Left kidney (tissue), 2 donors: ENCODE data around the gene PRDM16. TPM values are rescaled to one million over a fixed set of nuclear protein-coding genes. Genes with fewer than 3 reads are reported as not detected.

Source experiments
- DNase-seq: peaks from one replicate; pipeline ENCODE4 v3.0.0-alpha.2; 2013
- polyA plus RNA-seq: library from polyadenylated mRNA; unstranded; fragments of 120-200 nt; gene quantifications from one replicate; pipeline ENCODE4 v1.2.1, GENCODE V29; 2013; ENCODE audit not compliant: insufficient read length

Gene PRDM16
- polyA plus RNA-seq, 1 donor: 7.3 TPM

DNA sequence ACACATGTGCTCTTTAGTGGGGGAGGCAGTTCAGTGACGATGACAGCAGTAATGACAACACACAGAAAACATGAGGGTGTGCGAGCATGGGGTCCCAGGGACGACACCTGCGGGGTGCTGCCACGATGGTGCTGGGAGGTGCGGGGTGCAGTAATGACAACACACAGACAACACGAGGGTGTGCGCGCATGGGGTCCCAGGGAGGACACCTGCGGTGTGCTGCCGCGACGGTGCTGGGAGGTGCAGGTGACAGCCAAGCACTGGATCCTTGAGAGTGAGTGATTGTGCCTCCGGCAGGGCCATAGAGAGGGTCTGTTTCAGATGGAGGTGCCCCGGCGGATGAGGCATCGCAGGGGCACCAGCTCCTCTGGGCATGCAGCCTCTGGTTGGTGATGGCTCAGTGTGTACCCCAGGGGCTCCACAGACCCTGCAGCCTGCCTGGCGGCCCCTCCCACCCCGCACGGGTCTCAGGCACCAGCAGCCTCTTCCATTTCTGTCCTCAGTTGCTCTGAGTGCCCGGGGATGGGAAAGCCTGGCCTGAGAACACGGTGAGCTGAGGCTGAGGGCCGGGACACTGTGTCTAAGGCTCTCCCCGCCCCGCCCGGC lies 193.8 kb downstream of the PRDM16 start:
- no peak for DNase-seq

DNA sequence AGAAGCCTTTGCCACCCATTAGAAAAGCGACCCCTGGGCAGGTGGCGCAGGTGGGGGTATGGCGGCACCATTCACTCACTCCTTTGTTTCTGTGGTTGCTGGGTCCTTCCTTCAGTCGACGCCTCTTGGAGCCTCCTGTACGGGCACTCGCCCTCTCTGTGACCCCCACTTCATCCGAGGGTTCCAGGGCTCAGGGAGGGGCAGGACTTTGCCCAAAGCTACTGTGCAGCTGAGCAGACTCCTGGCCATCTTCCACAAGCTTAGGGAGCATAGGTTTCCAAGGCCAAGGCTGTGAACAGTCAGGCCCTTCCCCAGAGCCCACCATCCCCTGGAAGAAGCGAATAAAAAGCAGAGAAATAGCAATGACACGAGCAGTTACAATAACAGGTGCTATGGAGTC lies 194.8 kb downstream of the PRDM16 start:
- DNase-seq: no peak

DNA sequence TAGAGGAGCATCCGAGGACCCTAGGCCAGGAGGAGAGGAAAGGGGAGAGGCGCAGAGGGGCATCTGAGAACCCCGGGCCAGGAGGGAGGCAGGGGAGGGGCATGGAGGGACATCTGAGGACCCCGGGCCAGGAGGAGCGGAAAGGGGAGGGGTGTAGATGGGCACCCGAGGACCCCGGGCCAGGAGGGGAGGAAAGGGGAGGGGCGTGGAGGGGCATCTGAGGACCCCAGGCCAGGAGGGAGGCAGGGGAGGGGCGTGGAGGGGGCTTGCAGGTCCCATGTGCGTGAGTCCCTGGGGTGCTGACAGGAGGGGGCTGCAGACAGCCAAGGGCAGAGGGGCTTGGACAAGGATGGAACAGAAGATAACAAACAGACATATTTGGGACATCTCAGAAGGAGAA lies 195.5 kb downstream of the PRDM16 start:
- no peak for DNase-seq

DNA sequence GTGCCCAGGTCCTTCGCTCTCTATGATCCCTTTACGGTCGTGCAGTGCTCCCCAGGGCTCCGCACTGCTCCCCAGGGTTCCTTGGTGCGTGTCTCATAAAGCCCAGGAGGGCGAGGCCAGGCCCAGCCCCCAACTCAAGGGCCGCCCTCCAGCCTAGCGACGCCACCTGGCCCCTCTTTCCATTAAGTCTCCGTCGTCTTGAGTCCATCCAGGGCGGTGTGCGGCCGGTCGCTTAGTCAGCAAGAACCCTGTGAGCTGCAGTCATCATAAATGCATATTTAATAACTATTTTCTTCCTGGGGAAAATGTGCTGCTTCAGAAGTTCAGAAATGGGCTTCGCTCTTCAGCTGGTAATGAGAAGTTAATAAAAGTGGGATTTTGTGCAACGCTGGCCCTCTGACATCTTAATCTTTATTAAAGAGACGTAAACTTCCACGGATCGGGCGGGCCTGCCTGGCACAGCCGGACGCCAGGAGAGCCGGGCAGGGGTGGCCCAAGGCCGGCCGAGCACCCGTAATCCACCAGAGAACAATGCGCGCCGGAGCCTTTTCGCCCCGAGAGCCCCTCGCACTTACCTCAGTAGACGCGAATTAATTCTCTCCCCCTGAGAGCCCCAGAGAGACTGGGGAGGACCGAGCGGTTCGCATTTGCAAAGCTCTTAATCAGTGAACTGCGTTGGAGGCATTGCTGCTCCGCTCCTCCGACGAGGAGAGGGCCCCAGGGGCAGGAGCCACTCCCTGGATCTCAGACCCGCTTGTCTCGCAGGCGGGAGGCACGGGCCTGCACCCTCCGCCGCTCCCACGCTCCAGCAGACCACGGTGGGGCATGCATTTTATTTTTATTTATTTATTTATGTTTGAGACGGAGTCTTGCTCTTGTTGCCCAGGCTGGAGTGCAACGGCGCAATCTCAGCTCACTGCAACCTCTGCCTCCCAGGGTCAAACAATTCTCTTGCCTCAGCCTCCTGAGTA lies 197.1 kb downstream of the PRDM16 start:
- no peak for DNase-seq

DNA sequence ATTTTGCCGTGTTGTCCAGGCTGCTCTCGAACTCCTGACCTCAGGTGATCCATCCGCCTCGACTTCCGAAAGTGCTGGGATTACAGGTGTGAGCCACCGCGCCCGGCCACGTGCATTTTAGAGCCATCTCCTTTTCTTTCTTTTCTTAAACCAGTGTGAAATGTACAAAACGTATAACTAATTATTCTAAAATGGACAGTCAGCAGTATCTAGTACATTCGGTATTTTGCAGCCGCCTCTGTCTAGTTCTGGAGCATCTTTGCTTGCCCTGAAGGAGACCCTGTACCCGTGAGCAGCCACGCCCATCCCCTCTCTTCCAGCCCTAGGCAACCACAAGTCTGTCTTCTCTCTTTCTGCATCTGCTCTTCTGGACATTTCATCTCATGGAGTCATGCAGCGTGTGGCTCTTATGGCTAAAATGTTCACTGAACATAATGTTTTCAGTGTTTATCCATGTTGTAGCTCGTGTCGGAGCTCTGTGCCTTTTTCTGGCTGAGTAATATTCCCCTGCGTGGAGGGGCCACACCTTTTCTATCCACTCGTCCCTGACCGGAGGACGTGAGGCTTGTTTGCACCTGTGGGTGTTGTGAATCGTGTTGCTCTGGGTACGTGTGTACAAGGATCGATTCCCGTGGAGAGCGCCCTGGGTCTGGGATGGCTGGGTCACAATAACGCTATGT lies 198.0 kb downstream of the PRDM16 start:
- DNase-seq: no peak

DNA sequence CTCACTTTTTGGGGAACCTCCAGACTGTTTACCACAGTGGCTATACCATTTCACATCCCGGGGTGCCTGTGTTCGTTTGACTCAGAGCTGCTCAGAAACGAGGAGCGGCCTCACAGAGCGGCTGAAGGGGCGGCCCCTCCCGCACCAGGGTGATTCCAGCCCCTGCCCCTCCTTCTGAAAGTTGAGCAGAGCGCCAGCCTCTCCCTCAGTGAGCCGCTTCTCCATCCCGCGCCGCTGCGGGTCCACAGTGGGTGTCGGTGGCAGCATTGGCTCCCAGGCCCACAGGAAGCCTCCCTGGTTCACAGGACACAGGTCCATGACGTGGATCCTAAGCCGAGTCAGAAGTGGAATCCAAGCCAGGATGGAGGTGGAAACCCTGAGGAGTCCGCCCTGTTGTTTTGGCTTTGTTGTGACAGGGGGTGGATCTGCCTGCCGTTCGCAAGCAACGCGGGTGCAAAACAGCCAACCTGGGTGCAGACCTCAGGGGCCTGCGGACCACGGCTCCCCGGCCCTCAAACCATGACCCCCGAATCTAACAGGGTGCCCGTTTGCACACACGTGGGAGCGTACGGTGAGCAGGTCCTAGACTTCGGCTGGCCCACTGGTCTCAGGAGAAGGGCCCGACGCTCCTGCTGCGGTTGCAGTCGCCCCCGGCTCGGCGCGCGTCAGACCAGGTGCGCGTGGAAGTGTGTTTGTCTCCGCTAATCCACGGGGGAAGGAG lies 198.7 kb downstream of the PRDM16 start:
- DNase-seq: no peak

DNA sequence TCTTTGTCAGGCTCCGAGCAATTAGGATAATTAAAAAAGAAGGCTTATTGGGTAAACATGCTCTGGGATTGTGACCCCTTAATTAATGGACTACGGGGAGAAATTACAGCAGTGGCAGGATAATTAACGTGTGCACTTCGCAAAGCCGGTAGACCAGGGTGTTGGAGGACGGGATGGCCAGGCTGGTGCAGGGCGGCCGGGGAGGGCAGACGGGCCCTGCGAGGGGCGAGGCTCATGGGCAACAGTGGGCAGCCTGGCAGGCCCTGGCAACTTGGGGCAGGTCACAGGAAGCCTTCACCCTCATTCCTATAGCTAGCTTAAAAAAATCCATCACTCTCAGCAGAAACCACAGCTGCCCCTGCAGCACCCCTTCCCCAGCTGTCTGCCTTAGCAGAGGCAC lies 199.3 kb downstream of the PRDM16 start:
- no peak for DNase-seq

DNA sequence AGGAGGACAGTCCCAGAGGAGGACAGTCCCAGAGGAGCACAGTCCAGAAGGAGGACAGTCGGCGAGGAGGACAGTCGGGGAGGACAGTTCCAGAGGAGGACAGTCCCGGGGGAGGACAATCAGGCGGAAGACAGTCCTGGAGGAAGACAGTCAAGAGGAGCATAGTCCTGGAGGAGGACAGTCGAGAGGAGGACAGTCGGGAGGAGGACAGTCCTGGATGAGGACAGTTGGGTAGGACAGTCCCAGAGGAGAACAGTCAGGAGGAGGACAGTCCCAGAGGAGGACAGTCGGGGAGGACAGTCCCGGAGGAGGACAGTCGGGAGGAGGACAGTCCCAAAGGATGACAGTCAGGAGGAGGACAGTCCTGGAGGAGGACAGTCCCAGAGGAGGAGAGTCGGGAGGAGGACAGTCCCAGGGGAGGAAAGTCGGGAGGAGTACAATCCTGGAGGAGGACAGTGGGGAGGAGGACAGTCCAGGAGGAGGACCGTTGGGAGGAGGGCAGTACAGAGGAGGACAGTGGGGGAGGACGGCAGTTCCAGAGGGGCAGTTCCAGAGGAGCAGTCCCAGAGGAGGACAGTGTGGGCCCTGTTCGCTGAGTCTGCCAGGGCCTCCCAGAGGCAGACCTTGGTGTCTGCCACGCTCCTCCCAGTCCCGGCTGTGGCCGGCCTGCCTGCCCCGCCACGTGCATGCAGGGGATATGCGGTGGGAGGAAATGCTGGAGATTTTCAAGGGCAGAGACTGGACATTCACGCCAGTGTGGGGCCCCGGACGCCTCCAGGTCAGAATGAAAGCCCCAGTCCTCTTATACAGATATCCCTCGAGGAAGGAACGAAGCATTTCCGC lies 201.6 kb downstream of the PRDM16 start:
- DNase-seq: no peak

DNA sequence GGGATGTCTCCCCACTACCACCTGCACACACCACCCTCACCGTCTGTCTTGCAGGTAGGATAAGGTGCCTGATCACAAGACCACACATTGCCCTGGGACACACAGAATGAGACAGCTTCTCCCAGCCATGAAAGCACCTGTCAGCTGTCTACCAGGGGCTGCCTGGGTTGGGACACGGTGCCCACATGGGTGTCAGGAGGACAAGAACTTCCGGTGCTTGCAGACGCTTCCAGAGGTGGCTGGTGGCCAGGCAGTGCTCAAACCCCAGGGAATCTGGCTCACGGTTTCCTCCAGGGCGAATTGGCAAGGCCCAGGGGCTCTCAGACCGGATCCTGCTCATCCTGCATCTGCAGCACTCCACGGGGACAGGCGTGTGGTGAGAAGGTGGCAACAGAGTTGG lies 202.9 kb downstream of the PRDM16 start:
- DNase-seq: no peak

DNA sequence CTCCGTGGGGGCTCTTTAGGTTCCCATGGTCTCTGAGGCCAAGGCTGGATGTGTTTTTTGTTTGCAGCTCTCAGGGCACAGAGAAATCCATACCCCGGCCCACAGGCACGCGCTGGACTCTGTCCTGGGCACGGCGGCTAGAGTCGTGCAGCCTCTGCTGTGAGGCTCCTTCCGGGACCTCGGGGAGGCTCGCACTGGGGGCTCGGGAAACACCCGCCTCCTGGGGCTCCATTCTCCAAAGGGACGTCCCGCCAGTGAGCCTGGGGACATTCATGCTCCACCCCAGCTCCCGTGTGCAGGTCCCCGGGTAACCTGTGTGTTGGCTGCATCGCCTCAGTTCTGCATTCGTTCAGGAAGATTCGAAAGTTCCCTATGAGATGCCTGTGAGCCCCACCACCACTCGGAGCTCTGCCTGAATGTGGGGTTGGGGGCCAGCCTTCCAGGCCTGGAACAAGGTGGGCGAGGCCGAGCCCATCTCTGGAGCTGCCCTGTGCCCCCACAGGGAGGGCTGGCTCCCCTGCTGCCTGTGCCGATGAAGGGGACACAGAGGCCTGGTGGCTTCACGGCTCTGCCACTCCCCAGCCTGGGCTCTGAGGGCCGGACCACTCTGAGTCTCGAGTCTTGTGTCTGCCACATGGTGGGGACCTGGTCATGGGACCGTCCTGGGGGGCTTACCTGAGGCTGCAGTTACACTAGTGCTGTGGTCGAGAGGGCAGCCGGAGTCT lies 203.5 kb downstream of the PRDM16 start:
- no peak for DNase-seq

DNA sequence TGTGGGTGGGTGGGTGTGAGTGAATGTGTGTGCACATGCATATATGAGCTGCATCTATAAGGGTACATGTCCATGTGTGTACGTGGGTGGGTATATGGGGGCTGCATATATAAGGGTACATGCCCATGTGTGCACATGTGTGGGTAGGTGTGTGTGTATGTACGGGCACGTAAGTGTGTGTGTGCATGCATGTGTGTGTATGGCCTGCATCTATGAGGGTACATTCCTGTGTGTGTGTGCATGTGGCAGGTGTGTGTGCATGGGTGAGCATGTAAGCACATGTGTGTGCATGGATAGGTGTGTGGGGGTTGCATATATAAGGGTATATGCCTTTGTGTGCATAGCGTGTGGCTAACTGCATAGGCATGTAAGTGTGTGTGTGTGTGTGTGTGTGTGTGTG lies 204.4 kb downstream of the PRDM16 start:
- no peak for DNase-seq

DNA sequence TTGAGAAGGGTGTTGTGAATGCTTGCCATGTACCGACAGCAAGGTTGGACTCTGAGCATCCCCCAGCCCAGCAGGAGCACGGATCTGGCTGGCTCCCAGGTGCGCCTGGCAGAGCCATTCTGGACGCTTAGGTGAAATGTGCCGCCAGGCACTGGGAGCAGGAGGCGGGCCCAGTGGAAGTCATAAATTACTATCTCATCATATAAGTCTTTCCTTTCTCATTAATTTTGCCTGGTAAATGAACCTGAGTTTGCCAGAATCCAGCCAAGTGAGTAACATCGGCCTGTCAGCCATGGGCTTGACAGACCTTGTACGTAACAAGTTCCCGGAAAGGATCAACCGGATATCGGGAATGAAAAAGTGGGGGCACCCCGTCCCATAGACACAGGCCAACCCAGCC lies 206.0 kb downstream of the PRDM16 start:
- no peak for DNase-seq

DNA sequence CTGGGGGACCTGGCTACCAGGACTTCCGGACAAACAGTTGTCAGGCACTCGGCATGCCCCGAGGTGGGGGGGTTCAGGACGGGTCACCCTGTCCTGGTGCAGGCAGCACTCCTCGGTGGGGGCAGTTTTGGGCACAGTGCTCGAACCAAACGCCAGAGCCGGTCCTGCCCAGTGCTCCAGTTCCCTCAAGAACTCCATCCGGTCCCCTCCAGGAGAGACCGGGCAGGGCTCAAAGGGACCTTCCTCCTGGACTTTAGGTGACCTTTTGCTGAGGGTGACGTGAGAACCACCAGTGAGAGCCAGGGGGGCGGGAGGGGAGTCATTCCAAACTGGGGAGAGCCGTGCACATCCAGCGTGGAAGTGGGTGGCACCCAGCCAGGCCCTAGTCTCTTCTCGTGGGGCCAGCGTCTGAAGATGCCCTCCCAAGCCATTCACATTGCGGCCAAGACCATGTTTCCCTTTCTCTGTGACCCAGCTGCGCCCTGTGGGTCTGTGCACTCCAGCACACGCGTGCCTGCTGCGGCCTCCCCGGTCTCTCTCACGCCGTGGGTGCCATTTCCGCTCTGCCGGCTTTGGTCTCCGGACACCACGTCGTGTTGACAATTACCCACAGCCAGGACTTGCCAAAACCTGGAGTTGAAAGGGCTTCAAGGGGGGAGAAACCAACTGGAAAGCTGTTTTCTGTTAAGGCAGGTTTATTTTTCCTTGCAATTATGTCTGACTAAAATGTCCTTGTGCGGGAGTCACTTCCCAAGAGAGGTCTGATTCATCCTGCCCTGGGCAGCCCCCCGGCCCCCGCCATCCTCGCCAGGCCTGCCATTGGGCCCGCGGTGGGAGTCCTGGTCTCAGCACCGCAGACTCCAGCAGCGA lies 206.7 kb downstream of the PRDM16 start:
- DNase-seq: no peak

DNA sequence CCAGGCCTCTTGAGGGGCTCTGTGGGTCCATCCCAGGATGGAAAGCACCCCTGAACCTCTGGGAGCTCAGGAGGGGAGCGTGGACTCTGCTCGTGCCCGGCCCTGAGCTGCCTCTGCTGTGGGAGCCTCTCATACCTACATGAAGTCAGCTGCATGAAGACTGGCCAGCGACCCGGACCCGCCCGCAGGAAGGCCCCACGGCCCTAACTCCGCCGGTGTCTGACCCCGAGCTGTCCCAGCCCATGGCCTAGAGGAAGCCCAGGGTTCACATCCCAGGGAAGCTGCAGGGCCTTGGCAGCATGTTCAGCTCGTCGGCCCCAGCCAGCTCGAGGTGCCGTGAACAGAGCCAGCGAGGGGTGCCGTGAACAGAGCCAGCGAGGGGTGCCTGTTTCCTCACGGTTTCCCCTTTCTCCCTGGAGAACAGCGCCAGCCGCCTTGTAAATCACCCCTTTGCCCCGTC lies 207.4 kb downstream of the PRDM16 start:
- no peak for DNase-seq

DNA sequence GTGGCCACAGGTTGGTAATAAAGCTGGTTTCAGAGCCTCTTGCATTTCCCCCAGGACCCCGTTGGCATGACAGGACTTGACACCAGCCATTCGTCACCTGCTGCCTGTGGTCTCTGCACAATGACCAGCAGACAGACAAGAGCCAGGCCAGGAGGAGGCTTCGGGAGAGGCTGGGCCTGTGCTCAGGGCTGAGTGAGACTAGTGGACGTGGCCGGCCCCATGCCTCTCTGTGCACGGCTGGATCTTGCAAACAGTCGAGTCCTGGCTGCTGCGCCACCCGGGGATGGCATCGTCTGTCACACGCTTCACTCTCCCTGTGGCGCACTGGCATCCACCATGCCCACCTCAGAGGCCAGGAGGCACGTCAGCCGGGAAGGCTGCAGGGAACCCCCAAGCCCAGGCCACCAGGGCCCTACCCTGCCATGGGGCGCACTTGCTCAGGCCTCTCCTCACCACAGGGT lies 208.0 kb downstream of the PRDM16 start:
- DNase-seq: no peak

DNA sequence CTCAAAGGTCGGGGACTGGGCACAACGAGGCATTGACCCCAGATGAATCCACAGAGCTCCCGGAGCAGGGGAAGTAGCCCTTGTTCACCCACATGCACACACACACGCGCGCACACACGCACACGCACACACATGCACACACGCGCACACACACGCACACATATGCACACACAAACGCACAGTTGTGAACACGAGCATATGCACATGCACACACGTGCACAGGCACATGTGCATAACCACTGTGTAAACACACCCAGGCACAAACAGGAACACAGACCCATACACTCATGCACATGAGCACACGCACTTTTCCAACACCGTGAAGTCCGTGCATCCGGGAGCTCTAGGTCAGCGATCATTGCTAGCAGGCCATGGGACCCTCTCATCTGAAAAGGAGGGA lies 208.6 kb downstream of the PRDM16 start:
- no peak for DNase-seq

DNA sequence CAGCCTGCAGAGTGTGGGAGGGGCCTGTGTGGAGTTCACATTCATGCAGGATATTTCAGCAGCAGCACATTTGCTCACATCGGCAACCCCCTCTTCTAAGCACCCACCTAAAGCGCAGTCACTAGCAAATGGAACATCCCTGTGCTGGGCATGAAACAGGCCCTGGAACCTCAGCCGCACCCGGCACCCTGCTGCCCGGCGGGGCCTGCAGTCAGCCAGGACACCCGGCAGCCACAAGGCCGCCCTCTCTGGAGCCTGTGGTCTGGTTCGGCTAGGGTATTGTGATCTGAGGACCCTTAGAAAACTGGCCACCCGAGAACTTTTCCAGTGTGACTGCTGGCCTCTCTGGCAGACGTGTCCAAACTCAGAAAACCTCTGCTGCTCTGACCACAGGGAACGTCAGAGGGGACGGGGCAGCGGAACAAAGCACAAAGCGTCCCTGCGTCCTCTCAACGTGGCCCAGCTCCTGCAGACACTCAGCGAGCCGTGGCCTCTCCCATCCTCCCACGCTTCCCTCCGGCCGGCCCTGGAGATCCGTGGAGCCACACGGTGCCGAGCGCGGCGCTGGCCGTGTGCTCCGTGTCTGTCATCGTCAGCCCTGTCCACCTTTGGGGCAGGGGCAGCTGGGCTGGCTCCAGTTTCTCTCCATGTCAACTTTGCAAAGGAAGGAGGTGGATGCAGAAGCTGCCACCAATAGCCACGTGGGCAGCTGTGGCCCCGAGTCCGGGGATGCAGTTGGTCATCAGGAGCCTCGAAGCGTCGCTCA lies 209.6 kb downstream of the PRDM16 start:
- DNase-seq: no peak

DNA sequence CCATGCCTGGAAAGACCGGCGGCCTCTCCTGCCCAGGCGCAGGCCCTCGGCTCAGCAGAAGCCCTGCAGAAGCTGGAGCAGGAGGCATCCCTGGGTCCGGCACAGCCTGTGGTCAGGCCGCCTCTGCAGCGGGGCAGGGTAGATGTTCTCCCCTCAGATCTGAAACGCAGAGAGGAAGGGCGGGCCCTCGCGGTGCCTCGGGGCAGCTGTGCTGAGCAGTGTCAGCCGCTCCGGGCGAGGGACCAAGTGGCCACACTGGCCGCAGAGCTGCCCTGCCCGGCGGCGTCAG lies 210.1 kb downstream of the PRDM16 start:
- DNase-seq: no peak

DNA sequence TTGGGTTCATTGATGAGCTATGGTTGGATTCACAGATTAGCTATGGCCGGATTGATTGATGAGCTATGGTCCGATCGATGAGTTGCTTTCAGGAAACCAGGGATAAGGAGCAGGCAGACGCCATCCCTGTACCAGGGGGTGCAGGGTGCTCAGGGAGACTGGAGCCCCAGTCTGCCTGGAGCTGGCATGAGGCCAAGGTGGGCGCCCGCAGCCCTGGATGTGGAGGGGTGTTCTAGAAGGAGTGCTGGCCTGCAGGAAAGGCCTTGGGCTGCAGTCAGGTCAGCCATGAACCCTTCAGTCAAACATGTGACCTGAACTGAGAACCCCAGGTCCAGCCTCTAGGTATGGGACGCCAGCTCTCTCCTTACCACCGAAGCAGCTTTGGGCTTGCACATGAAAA lies 212.7 kb downstream of the PRDM16 start:
- DNase-seq: no peak
